HL-60 (cell line): Measurements from ENCODE around the gene ALKBH8.
"Not testable (repeated sequence)": the region's sequence is repeated elsewhere in the genome, so short reads cannot be mapped to it uniquely, and the experiment has no call there.

Source experiments
- DNase-seq, 2 experiments: peaks; one replicate each; pipeline ENCODE4 v3.0.0-alpha.2; 2010 to 2020; ENCODE audit warnings: low read depth in 1 of 2, low spot score in 1 of 2
- H3K27ac ChIP-seq: fragments of 250-450 bp; sonication (Bioruptor Pico); replicated peaks from 2 replicates; pipeline ENCODE4 v1.5.1; 2020; ENCODE audit warnings: mild to moderate bottlenecking, moderate library complexity
- H3K27me3 ChIP-seq: fragments of 250-450 bp; sonication (Bioruptor Pico); 2 replicates; pipeline ENCODE4 v1.5.1; 2021; ENCODE audit warnings: mild to moderate bottlenecking, moderate library complexity; ENCODE audit not compliant: insufficient read depth, poor library complexity, severe bottlenecking
- H3K4me3 ChIP-seq: replicated peaks from 2 replicates; pipeline ENCODE4 v1.5.1; 2011; ENCODE audit warnings: mild to moderate bottlenecking, control low read depth, low read length; ENCODE audit not compliant: insufficient read depth
- CTCF ChIP-seq: IDR thresholded peaks from one replicate; pipeline ENCODE4 v1.5.1; 2011; ENCODE audit warnings: low read length, control low read depth, inconsistent platforms; ENCODE audit not compliant: insufficient read depth
- GABPA ChIP-seq: IDR thresholded peaks from 2 replicates; pipeline ENCODE4 v1.6.1; 2012; ENCODE audit warnings: low read depth
- POLR2AphosphoS5 ChIP-seq: IDR thresholded peaks from 2 replicates; pipeline ENCODE4 v1.6.1; 2012; ENCODE audit warnings: low read depth
- REST ChIP-seq: IDR thresholded peaks from 2 replicates; pipeline ENCODE4 v1.6.1; 2012; ENCODE audit warnings: low read depth; ENCODE audit not compliant: insufficient replicate concordance
- SPI1 ChIP-seq: IDR thresholded peaks from 2 replicates; pipeline ENCODE4 v1.6.1; 2012; ENCODE audit warnings: low read depth, mild to moderate bottlenecking, borderline replicate concordance

ALKBH8 gene

DNA sequence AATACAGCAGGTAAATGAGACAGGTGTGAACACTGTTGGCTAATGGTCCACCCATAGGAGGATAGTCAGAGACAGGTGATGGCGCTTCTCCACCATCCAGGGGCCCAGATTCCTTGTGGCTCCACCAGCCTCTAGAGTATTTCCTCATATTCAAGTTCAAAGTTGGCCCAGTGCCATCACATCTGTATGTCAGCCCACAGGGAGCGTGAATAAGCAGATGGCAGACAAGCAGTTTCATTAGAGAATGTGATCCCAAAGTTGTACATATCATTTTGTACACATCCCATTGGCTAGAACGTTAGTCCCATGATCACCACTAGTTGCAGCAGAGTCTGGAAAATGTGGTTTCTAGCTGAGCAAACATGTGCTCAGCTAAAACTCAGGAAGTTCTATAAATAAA lies 96.9 kb downstream of the ALKBH8 start:
- TF ChIP-seq SPI1 (no peak), POLR2AphosphoS5 (no peak), GABPA (no peak), CTCF (no peak), REST (no peak)
- H3K27me3 ChIP-seq = no peaks in the 10 kb centered on the region
- H3K4me3 ChIP-seq = no peak overlapping the region
- H3K27ac ChIP-seq = no peak overlapping the region
- peak; percentile 14 to 49 for DNase-seq

- Histone ChIP-seq H3K27me3 (no peaks in the 10 kb centered on the region), H3K27ac (no peak overlapping the region), H3K4me3 (no peak overlapping the region)
- no peak for DNase-seq
- TF ChIP-seq POLR2AphosphoS5 = no peak
- TF ChIP-seq GABPA = no peak
- no peak for TF ChIP-seq CTCF
- TF ChIP-seq REST = no peak
- no peak for TF ChIP-seq SPI1
Measured at GRCh38 chr11:107467696-107468095, 97.8 kb downstream of the ALKBH8 start.

- not testable (repeated sequence) for H3K27me3 ChIP-seq, H3K27ac ChIP-seq, H3K4me3 ChIP-seq, DNase-seq
Measured at GRCh38 chr11:107466275-107466866, 99.2 kb downstream of the ALKBH8 start.

- Histone ChIP-seq H3K27me3 (no peaks in the 10 kb centered on the region), H3K27ac (peak within 1 kb of the TSS; percentile 62), H3K4me3 (peak within 1 kb of the TSS; percentile 73)
- peak; percentile 93 to 94 for DNase-seq
- TF ChIP-seq CTCF = no peak
- no peak for TF ChIP-seq GABPA
- TF ChIP-seq REST = peak; percentile 62
- TF ChIP-seq POLR2AphosphoS5 = peak; percentile 70
Measured at GRCh38 chr11:107457558-107458271, 107.8 kb downstream of the ALKBH8 start, which contains the start of gene CWF19L2. Gene CWF19L2, minus strand, starts transcription at chr11:107457825. Its CDS starts 9 bp downstream, at chr11:107457816.
